ENCODE results near the gene XRCC3.

GRCh38 chr14:103684471-103684870, 30.8 kb downstream of the XRCC3 start:
- TF ChIP-seq, protein P1, sequence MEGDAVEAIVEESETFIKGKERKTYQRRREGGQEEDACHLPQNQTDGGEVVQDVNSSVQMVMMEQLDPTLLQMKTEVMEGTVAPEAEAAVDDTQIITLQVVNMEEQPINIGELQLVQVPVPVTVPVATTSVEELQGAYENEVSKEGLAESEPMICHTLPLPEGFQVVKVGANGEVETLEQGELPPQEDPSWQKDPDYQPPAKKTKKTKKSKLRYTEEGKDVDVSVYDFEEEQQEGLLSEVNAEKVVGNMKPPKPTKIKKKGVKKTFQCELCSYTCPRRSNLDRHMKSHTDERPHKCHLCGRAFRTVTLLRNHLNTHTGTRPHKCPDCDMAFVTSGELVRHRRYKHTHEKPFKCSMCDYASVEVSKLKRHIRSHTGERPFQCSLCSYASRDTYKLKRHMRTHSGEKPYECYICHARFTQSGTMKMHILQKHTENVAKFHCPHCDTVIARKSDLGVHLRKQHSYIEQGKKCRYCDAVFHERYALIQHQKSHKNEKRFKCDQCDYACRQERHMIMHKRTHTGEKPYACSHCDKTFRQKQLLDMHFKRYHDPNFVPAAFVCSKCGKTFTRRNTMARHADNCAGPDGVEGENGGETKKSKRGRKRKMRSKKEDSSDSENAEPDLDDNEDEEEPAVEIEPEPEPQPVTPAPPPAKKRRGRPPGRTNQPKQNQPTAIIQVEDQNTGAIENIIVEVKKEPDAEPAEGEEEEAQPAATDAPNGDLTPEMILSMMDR (IDR thresholded peaks at IDR 0.05) = no peak
- no peak for TF ChIP-seq POLR2A (IDR thresholded peaks at IDR 0.05)
